Progenitor cell of endocrine pancreas (in vitro differentiated cells): ENCODE data around the gene CRHR1. TPM values are rescaled to one million over a fixed set of nuclear protein-coding genes. Genes with fewer than 3 reads are reported as not detected.

Experiments
- DNase-seq: peaks from one replicate; pipeline ENCODE4 v3.0.0; 2021; ENCODE audit warnings: low spot score; ENCODE audit not compliant: unreplicated experiment
- H3K27ac Mint-ChIP-seq: 2 replicates; pipeline ENCODE4 v1.8.0; 2021; ENCODE audit warnings: mild to moderate bottlenecking, moderate library complexity, mixed read lengths
- H3K27me3 Mint-ChIP-seq: 2 replicates; pipeline ENCODE4 v1.8.0; 2021; ENCODE audit warnings: mixed read lengths
- H3K36me3 Mint-ChIP-seq: 2 replicates; pipeline ENCODE4 v1.8.0; 2022; ENCODE audit warnings: mixed read lengths; ENCODE audit not compliant: insufficient read depth
- H3K4me1 Mint-ChIP-seq: 2 replicates; pipeline ENCODE4 v1.8.0; 2021; ENCODE audit warnings: low read depth, mixed read lengths
- H3K4me3 Mint-ChIP-seq: 2 replicates; pipeline ENCODE4 v1.8.0; 2021; ENCODE audit warnings: low read depth, mild to moderate bottlenecking, moderate library complexity, mixed read lengths
- H3K9me3 Mint-ChIP-seq: 2 replicates; pipeline ENCODE4 v1.8.0; 2021; ENCODE audit warnings: low read depth, mixed read lengths
- CTCF ChIP-seq: fragments of 200-600 bp; sonication (generic); IDR thresholded peaks from one replicate; pipeline ENCODE4 v1.5.0; 2021; ENCODE audit warnings: antibody characterized with exemption, mild to moderate bottlenecking; ENCODE audit not compliant: unreplicated experiment
- total RNA-seq: library from RNA; stranded (reverse); gene quantifications from 2 replicates; pipeline ENCODE4 v1.2.1, GENCODE V29; 2021

The CRHR1 gene
- total RNA-seq, 1 donor from 2014 or later = not detected

GRCh38 chr17:45851022-45851421, 66.9 kb downstream of the CRHR1 start:
- DNase-seq = no peak
- no peak for TF ChIP-seq CTCF
- H3K4me3 Mint-ChIP-seq = no peak overlapping the region
- H3K4me1 Mint-ChIP-seq = no peaks in the 10 kb centered on the region
- H3K27ac Mint-ChIP-seq = no peak overlapping the region
- H3K27me3 Mint-ChIP-seq = peaks cover 37% of the 10 kb centered on the region
- no peaks in the 10 kb centered on the region for H3K36me3 Mint-ChIP-seq
- no peaks in the 10 kb centered on the region for H3K9me3 Mint-ChIP-seq

- H3K4me3 Mint-ChIP-seq = no peak overlapping the region
- H3K27me3 Mint-ChIP-seq = peaks cover 34% of the 10 kb centered on the region
- no peak for TF ChIP-seq CTCF
- H3K27ac Mint-ChIP-seq = no peak overlapping the region
- no peaks in the 10 kb centered on the region for H3K9me3 Mint-ChIP-seq
- no peaks in the 10 kb centered on the region for H3K36me3 Mint-ChIP-seq
- H3K4me1 Mint-ChIP-seq = no peaks in the 10 kb centered on the region
- DNase-seq = no peak
These were observed 67.3 kb downstream of the CRHR1 start for GRCh38 chr17:45851464-45851863.

GRCh38 chr17:45851873-45852272, 67.8 kb downstream of the CRHR1 start:
- Mint-ChIP-seq H3K4me3 (no peak overlapping the region), H3K4me1 (no peaks in the 10 kb centered on the region), H3K27ac (no peak overlapping the region), H3K9me3 (no peaks in the 10 kb centered on the region), H3K27me3 (peaks cover 34% of the 10 kb centered on the region), H3K36me3 (no peaks in the 10 kb centered on the region)
- DNase-seq = no peak
- no peak for TF ChIP-seq CTCF

GRCh38 chr17:45852535-45853297, 68.6 kb downstream of the CRHR1 start:
- no peaks in the 10 kb centered on the region for H3K9me3 Mint-ChIP-seq
- DNase-seq = peak; percentile 57
- no peaks in the 10 kb centered on the region for H3K36me3 Mint-ChIP-seq
- peaks cover 32% of the 10 kb centered on the region for H3K27me3 Mint-ChIP-seq
- H3K4me3 Mint-ChIP-seq = no peak overlapping the region
- no peaks in the 10 kb centered on the region for H3K4me1 Mint-ChIP-seq
- no peak overlapping the region for H3K27ac Mint-ChIP-seq
- peak; percentile 94 for TF ChIP-seq CTCF

- Mint-ChIP-seq H3K4me1 (no peaks in the 10 kb centered on the region), H3K9me3 (no peaks in the 10 kb centered on the region), H3K4me3 (no peak overlapping the region), H3K27me3 (peaks cover 36% of the 10 kb centered on the region), H3K27ac (no peak overlapping the region), H3K36me3 (no peaks in the 10 kb centered on the region)
- DNase-seq = no peak
- no peak for TF ChIP-seq CTCF
These were observed 70.1 kb downstream of the CRHR1 start for GRCh38 chr17:45854209-45854608.
